ENCODE measurements around the gene GNAQ. TPM values are rescaled to one million over a fixed set of nuclear protein-coding genes. Genes with fewer than 3 reads are reported as not detected.

The GNAQ gene
- total RNA-seq, 1 donor from 2014 or later = 0.20 TPM

DNA sequence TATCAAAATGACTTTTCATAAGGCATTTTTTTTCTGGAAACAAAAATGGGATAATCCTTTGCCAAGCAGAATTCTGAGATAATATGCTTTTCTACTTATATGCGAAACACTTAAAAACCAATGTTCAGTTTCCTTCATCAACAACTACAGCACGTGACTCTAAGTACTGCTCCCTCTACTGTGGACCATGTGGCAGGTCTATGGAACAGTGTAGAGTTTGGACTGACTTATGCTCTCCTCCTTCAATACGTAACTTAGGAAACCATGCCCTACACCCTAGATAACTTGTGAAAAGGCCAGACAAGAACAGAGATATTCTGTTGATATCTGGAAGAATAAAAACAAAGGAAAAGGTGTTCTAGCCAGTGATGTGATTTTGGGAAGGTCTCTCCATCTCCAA lies 272.2 kb downstream of the GNAQ start:
- no peaks in the 10 kb centered on the region for H3K4me1 Mint-ChIP-seq
- H3K36me3 Mint-ChIP-seq (ENCODE audit: low read depth) = no peaks in the 10 kb centered on the region
- intact Hi-C loops (cut with micrococcal nuclease) = loop anchor here (10.0 kb wide), 1 partner anchor 275 kb away; the partner anchor contains the start of gene GNAQ
- CTCF ChIA-PET = no interaction called here
- H3K27me3 Mint-ChIP-seq = no peaks in the 10 kb centered on the region
- TF ChIP-seq, protein P1, sequence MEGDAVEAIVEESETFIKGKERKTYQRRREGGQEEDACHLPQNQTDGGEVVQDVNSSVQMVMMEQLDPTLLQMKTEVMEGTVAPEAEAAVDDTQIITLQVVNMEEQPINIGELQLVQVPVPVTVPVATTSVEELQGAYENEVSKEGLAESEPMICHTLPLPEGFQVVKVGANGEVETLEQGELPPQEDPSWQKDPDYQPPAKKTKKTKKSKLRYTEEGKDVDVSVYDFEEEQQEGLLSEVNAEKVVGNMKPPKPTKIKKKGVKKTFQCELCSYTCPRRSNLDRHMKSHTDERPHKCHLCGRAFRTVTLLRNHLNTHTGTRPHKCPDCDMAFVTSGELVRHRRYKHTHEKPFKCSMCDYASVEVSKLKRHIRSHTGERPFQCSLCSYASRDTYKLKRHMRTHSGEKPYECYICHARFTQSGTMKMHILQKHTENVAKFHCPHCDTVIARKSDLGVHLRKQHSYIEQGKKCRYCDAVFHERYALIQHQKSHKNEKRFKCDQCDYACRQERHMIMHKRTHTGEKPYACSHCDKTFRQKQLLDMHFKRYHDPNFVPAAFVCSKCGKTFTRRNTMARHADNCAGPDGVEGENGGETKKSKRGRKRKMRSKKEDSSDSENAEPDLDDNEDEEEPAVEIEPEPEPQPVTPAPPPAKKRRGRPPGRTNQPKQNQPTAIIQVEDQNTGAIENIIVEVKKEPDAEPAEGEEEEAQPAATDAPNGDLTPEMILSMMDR (IDR thresholded peaks at IDR 0.05) = no peak
- no peak overlapping the region for H3K27ac Mint-ChIP-seq
- no peak overlapping the region for H3K4me3 Mint-ChIP-seq
- DNase-seq = no peak
- H3K9me3 Mint-ChIP-seq = no peaks in the 10 kb centered on the region
- POLR2A ChIA-PET = no interaction called here
- ATAC-seq (ENCODE audit: low read depth) = no peak

DNA sequence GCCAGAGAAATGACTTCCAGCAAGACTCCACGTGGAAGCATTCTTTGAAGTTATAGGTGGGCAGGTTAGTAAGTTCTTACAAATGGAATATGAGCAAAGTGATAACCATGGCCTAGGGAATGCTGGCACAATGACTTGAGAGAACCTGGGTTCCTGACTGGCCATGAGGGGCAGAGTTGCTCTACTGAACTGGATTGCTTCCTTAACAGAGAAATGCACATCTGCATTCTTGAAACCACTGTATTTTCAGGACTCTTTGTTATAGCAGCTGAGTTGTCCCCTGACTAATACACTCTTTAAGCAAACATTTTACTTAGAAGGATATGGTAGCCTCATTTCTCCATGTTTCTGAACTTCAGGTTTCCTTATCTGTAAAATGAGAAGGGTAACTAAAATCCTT lies 275.2 kb downstream of the GNAQ start:
- Mint-ChIP-seq H3K4me3 (no peak overlapping the region), H3K4me1 (no peaks in the 10 kb centered on the region), H3K27ac (no peak overlapping the region), H3K36me3 (ENCODE audit: low read depth) (no peaks in the 10 kb centered on the region), H3K9me3 (no peaks in the 10 kb centered on the region), H3K27me3 (no peaks in the 10 kb centered on the region)
- CTCF ChIA-PET = interaction anchor here (1.7 kb wide), 1 partner anchor 10 kb away, joined by 3 read pairs; no protein-coding TSS in a partner anchor
- POLR2A ChIA-PET = no interaction called here
- DNase-seq (no peak), ATAC-seq (ENCODE audit: low read depth) (no peak)
- TF ChIP-seq, protein P1 (IDR thresholded peaks at IDR 0.05) = no peak
- intact Hi-C loops (cut with micrococcal nuclease) = loop anchor here (10.0 kb wide), 1 partner anchor 278 kb away; the partner anchor contains the start of gene GNAQ

DNA sequence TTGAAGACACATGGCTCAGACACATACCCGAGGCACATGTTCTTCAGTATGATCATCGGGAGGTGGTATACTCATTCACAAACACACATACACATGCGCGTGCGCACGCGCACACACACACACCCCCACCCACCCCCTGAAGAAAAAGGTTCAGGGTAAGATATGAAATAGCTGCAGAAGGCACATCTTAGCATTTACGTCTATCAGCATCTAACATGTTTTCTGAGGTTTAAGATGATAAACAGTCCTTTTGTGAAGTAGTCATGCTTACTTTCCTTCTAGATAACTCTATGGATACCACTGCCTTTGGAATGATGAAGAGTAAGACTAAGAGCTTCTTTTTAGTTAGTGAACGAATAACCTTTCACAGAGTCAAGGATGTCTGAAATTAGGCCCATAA lies 278.4 kb downstream of the GNAQ start:
- no peaks in the 10 kb centered on the region for H3K27me3 Mint-ChIP-seq
- TF ChIP-seq, protein P1 (IDR thresholded peaks at IDR 0.05) = no peak
- no peak for DNase-seq
- POLR2A ChIA-PET = no interaction called here
- no peaks in the 10 kb centered on the region for H3K36me3 Mint-ChIP-seq (ENCODE audit: low read depth)
- no peak for ATAC-seq (ENCODE audit: low read depth)
- H3K4me1 Mint-ChIP-seq = no peaks in the 10 kb centered on the region
- intact Hi-C loops (cut with micrococcal nuclease) = loop anchor here (5.0 to 10.0 kb wide), 3 partner anchors 282 to 586 kb away; partner anchors contain the start of gene GNAQ
- H3K4me3 Mint-ChIP-seq = no peak overlapping the region
- H3K9me3 Mint-ChIP-seq = no peaks in the 10 kb centered on the region
- CTCF ChIA-PET = no interaction called here
- no peak overlapping the region for H3K27ac Mint-ChIP-seq

DNA sequence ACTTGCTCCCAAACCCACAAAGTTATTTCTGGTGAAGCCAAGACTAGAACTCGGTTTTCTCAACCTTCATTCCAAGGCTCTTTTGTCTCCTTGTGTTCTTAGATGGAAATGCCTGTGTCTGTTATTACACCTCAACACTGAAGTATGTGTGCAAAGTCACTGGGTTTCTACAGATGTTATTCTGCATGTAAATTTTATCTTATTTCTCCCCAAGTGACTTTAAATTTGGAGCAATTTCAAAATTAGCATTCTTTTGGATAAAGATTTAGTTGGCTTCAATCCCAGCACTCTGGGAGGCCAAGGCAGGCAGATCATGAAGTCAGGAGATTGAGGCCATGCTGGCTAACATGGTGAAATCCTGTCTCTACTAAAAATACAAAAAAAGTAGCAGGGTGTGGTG lies 279.1 kb downstream of the GNAQ start:
- Mint-ChIP-seq H3K27ac (no peak overlapping the region), H3K9me3 (no peaks in the 10 kb centered on the region), H3K27me3 (no peaks in the 10 kb centered on the region), H3K4me1 (no peaks in the 10 kb centered on the region), H3K36me3 (ENCODE audit: low read depth) (no peaks in the 10 kb centered on the region), H3K4me3 (no peak overlapping the region)
- DNase-seq (no peak), ATAC-seq (ENCODE audit: low read depth) (no peak)
- intact Hi-C loops (cut with micrococcal nuclease) = loop anchor here (5.0 to 10.0 kb wide), 3 partner anchors 282 to 585 kb away; partner anchors contain the start of gene GNAQ
- TF ChIP-seq, protein P1 (IDR thresholded peaks at IDR 0.05) = no peak
- ChIA-PET POLR2A (no interaction called here), CTCF (interaction anchor here (1.7 kb wide), 1 partner anchor 296 kb away, joined by 11 read pairs; no protein-coding TSS in a partner anchor)

DNA sequence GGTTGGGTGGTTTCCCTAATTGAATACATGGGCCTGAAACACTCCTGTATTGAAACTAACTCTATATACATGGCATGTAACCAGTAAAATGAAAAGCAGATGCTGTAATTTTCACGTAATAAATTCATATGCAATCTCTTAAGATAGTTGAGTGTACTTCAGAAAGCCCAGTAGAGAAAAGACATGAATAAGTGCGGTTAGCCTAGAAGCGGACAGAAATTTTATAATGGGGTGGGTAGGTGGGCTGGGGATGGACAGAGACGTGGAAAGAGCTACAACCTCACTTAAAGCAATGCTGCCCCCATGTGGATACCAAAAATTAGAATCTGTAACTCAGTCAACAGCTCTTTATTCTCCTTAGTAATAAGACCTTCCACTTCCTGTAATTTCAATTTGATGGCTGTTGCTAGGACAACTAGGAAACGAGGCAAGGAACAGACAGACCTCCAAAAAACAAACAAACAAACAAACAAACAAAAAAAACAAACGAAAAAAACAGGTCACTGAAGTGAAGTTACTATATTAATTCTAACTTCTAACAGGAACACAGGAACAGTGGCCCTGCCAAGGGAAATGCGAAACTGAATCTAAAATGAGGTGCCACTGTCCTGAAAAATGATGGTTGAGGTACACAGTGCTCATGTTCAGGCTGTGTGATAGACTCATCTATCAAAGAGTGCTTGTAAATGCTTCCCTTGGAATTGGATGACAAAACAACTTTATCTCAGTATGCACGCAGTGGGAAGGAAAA lies 280.1 kb downstream of the GNAQ start:
- ChIA-PET CTCF (interaction anchor here (1.0 to 2.3 kb wide), 4 partner anchors 292 to 585 kb away, joined by 3 to 11 read pairs (median 6); no protein-coding TSS in a partner anchor), POLR2A (no interaction called here)
- TF ChIP-seq, protein P1 (IDR thresholded peaks at IDR 0.05) = no peak
- no peaks in the 10 kb centered on the region for H3K36me3 Mint-ChIP-seq (ENCODE audit: low read depth)
- intact Hi-C loops (cut with micrococcal nuclease) = loop anchor here (5.0 to 10.0 kb wide), 3 partner anchors 283 to 584 kb away; partner anchors contain the start of gene GNAQ
- ATAC-seq (ENCODE audit: low read depth) (no peak), DNase-seq (no peak)
- no peak overlapping the region for H3K4me3 Mint-ChIP-seq
- no peaks in the 10 kb centered on the region for H3K9me3 Mint-ChIP-seq
- H3K27ac Mint-ChIP-seq = no peak overlapping the region
- H3K4me1 Mint-ChIP-seq = no peaks in the 10 kb centered on the region
- no peaks in the 10 kb centered on the region for H3K27me3 Mint-ChIP-seq
